SKM-1 treated with dmso at 0.1 percent for 144 hours (cell line): ENCODE measurements around the gene CKAP5.

Source experiments
- DNase-seq: peaks from one replicate; lab custom pipeline; 2025; ENCODE audit not compliant: unreplicated experiment; lab: John Stamatoyannopoulos, UW

Gene CKAP5

DNA sequence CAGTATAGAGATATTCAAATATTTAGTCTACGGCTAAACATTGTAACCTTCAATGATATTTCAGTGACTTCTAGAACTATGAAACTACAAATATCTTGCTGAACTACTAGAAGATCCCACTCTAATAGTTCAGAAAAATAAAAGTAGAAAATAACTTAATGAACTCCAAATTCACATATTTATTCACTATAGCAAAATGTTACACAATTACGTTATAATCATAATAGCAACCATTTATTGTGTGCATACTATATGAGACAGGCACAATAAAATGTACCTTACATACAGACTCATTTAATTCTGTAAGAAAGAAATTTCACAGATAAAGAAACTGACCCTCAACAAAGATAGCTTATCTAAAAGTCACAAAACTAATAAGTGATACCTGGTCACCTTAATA is 69.2 kb downstream of the CKAP5 start:
- no peak for DNase-seq

- DNase-seq, result no peak
Measured at GRCh38 chr11:46769636-46770221, 76.4 kb downstream of the CKAP5 start.

DNA sequence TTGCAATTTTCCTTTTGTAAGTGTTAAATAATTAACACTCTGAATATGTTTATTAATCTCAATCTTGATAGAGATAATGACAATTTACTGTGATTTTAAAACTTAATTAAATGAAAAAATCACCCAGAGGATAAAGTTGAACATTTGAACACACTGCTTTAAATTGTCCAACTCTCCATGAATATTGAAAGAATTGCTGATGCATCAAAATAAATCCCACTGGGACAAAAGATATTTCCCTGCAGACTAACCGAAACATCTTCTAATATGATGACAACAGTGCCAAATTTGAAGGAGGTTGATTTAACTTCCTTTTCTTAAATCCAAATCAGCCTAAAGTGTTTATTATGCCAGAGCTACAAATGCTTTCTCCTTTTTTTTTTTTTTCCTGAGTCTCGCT is 79.4 kb downstream of the CKAP5 start:
- no peak for DNase-seq

DNA sequence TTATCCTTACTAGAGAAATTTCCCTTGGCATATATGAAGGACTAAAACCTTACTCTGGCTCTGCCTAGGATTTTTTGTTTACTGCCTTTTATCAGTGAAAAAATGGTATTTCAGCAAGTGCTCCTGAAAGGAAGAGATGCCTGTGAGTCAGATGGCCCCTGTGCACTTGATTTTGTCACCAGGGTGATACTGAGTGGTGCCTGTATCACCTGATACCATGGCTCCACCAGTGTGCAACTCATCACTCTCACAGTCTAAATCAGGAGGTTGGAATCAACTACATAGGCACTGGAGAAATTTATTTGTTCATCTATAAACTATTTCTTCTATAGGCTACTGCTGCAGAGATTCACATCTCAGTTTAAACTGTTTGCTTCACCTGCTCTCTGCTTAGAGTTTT is 83.8 kb downstream of the CKAP5 start:
- DNase-seq, result no peak

DNA sequence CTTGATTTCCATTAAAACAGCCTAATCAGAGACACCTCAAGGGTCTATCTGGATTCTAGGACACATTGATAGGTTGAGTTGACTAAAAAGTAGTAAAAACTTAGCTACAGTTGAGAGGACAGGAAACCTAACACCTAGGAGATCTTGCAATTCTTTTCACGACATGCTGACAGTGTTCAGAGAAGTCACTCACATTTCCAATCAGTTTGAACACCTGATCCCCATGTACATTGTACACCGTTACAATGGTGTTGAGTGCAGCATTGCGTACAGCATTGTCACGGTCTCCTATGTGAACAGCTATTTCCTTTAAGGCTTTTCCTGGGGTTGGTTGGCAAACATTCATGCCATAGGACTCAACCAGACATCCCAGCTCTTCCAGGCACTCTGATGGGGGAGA is 84.3 kb downstream of the CKAP5 start:
- DNase-seq, result no peak

DNA sequence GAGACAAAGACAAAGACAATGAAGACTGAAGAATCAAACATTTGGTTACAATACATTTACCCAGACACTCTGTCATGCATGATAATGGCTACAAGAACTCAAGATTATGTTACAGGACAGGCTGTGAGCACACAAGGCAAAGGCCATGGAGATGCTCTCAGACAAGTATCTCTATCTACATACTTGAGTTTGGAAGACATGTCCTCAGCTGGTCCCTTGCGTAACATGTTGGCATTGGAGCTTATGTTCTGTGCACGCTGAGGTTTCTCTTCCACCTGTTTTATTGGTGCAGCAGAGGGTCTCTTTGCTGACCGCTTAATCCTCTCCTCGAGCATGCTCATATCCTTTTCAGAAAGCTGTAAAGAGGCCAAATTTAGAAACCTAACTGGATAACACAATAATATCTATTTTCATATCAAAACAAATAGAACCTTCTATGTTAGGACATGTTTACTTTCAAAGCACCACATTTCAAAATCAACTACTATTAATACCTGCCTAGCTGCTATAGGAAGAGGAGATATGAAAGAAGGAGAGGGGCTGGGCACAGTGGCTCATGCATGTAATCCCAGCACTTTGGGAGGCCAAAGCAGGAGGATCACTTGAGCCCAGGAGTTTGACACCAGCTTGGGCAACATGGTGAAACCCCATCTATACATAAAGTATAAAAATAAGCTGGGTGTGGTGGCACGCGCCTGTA is 85.5 kb downstream of the CKAP5 start:
- DNase-seq, result no peak

- no peak for DNase-seq
Measured at GRCh38 chr11:46759196-46759595, 86.9 kb downstream of the CKAP5 start.

GRCh38 chr11:46755962-46756361 is 90.1 kb downstream of the CKAP5 start:
- no peak for DNase-seq

- no peak for DNase-seq
Measured at GRCh38 chr11:46747150-46747549, 98.9 kb downstream of the CKAP5 start.

GRCh38 chr11:46745995-46746394 is 100.1 kb downstream of the CKAP5 start:
- DNase-seq, result no peak

GRCh38 chr11:46745328-46745727 is 100.8 kb downstream of the CKAP5 start:
- no peak for DNase-seq

- DNase-seq, result no peak
Measured at GRCh38 chr11:46743693-46744339, 102.3 kb downstream of the CKAP5 start.

GRCh38 chr11:46743043-46743442 is 103.0 kb downstream of the CKAP5 start:
- DNase-seq, result no peak

- DNase-seq, result no peak
Measured at GRCh38 chr11:46741600-46742484, 104.2 kb downstream of the CKAP5 start.

GRCh38 chr11:46738887-46739286 is 107.2 kb downstream of the CKAP5 start:
- no peak for DNase-seq

DNA sequence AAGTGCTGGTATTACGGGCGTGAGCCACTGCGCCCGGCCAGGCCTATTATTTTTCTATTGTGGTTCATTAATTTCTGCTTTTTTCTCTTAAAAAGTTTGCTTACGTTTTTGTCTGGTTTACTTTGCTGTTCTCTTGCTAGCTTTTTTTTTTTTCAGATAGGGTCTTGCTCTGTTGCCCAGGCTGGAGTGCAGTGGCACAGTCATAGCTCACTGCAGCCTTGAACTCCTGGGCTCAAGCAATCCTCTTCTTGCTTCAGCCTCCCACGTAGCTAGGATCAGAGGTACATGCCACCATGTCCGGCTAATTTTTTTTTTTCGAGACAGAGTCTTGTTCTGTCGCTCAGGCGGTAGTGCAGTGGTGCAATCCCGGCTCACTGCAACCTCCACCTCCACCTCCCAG is 108.4 kb downstream of the CKAP5 start:
- DNase-seq, result no peak

DNA sequence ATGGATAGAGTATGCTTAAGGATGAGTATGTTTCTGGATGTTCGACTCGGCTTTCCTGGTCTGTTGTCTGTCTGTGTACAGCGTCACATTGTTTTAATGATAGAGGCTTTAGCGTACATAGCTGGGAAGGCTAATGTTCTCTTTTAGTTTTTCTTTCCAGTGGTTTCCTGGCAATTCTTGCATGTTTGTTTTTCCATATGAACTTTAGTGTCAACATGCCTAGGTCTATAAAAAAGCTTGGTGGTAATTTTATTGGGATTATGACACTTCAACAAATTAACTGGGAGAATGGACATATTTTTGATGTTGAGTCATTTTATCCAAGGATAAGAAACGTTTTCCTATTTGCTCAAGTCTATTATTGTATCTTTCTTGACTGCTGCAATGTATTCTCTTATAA is 109.5 kb downstream of the CKAP5 start:
- no peak for DNase-seq

- no peak for DNase-seq
Measured at GRCh38 chr11:46736146-46736545, 109.9 kb downstream of the CKAP5 start.

DNA sequence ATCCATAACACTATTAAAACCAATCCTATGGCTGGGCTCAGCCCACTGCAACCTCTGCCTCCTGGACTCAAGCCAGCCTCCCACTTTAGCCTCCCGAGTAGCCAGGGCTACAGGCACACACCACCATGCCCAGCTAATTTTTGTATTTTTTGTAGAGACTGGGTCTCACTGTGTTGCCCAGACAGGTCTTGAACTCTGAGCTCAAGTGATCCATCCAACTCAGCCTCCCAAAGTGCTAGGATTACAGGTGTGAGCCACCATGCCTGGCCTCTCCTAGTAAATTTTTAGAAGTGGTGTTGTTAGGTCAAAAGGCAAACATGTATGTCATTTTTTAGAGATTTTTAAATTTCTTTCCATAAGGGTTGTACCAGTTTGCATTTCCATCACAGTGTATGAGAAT is 112.8 kb downstream of the CKAP5 start:
- no peak for DNase-seq

GRCh38 chr11:46731545-46731944 is 114.5 kb downstream of the CKAP5 start:
- DNase-seq, result no peak
